Measurements from ENCODE around the gene CTNNBL1.

DNA sequence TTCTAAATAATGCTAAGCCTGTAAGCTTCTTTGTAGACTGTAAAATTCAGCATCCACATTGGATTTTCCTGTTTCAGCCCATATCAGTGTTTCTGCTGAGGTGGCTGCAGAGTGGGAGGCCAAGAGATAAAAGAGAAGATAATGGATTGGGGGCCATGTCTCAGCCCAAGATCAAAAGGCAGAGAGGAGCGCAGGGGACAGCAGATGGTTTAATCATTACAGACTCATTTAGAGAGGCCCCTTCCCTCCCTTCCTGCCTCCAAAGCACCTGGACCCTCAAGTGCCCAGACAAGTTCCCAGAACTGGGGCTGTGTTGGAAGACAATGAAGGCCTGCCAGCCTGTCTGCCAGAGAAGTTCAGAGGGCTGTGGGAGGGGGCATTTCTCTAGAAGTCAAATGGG, 20.4 kb upstream of the CTNNBL1 start:
- TF ChIP-seq, protein P1, sequence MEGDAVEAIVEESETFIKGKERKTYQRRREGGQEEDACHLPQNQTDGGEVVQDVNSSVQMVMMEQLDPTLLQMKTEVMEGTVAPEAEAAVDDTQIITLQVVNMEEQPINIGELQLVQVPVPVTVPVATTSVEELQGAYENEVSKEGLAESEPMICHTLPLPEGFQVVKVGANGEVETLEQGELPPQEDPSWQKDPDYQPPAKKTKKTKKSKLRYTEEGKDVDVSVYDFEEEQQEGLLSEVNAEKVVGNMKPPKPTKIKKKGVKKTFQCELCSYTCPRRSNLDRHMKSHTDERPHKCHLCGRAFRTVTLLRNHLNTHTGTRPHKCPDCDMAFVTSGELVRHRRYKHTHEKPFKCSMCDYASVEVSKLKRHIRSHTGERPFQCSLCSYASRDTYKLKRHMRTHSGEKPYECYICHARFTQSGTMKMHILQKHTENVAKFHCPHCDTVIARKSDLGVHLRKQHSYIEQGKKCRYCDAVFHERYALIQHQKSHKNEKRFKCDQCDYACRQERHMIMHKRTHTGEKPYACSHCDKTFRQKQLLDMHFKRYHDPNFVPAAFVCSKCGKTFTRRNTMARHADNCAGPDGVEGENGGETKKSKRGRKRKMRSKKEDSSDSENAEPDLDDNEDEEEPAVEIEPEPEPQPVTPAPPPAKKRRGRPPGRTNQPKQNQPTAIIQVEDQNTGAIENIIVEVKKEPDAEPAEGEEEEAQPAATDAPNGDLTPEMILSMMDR (IDR thresholded peaks at IDR 0.05) = no peak
- TF ChIP-seq POLR2A (IDR thresholded peaks at IDR 0.05) = no peak
